Measurements from ENCODE around the gene TRPC4AP. TPM values are rescaled to one million over a fixed set of nuclear protein-coding genes. Genes with fewer than 3 reads are reported as not detected.
A peak's percentile ranks its signal among the peaks of the same experiment; 100 is the strongest.

TRPC4AP gene
- total RNA-seq, 2 donors from 2014 or later: 84.2 to 103 TPM

DNA sequence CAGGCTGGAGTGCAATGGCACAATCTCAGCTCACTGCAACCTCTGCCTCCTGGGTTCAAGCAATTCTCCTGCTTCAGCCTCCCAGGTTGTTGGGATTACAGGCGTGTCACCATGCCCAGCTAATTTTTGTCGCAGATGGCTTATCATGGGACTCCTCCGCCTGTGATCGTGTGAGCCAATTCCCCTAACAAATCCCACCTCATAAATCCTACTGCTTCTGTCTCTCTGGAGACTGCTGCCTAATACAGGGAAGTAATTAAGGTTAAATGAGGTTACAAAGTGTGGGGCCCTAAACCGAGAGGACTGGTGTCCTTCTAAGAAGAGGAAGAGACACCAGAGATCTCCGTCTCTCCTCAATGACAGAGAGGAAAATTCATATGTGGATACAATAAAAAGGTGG, 52.0 kb downstream of the TRPC4AP start:
- Histone ChIP-seq H3K27me3 (ENCODE audit: control insufficient read depth, insufficient read depth, low read length, poor library complexity, severe bottlenecking) (no peaks in the 10 kb centered on the region), H3K4me1 (ENCODE audit: control insufficient read depth, insufficient read depth, low read length) (no peaks in the 10 kb centered on the region), H3K27ac (ENCODE audit: low read depth, low read length) (no peak overlapping the region), H3K9me3 (ENCODE audit: control insufficient read depth, low read length) (no peaks in the 10 kb centered on the region), H3K4me3 (ENCODE audit: low read length) (no peak overlapping the region), H3K36me3 (ENCODE audit: control insufficient read depth, insufficient read depth, low read length) (peaks cover 65% of the 10 kb centered on the region), H3K9ac (ENCODE audit: extremely low read depth, low read length, poor library complexity, severe bottlenecking) (no peak overlapping the region)
- H3K27me3 Mint-ChIP-seq (ENCODE audit: insufficient read depth): no peaks in the 10 kb centered on the region
- peak overlapping the region; percentile 60 for H3K27ac Mint-ChIP-seq
- no peak for TF ChIP-seq CTCF (conservative IDR thresholded peaks at IDR 0.05)
- no peak for DNase-seq
- peaks cover 11% of the 10 kb centered on the region for H3K4me1 Mint-ChIP-seq
- no peak overlapping the region for H3K4me3 Mint-ChIP-seq
- peaks cover 48% of the 10 kb centered on the region for H3K36me3 Mint-ChIP-seq (ENCODE audit: low read depth)
- H3K9me3 Mint-ChIP-seq: no peaks in the 10 kb centered on the region
- WGBS, 2 experiments (ENCODE audit: insufficient coverage in 1 of 2, insufficient read length in 1 of 2): 94 to 96% methylated on average over 2 to 6 of the region's 6 CpGs

- peak overlapping the region; percentile 36 for H3K27ac Mint-ChIP-seq
Observed at GRCh38 chr20:35039846-35040489, 52.6 kb downstream of the TRPC4AP start.

DNA sequence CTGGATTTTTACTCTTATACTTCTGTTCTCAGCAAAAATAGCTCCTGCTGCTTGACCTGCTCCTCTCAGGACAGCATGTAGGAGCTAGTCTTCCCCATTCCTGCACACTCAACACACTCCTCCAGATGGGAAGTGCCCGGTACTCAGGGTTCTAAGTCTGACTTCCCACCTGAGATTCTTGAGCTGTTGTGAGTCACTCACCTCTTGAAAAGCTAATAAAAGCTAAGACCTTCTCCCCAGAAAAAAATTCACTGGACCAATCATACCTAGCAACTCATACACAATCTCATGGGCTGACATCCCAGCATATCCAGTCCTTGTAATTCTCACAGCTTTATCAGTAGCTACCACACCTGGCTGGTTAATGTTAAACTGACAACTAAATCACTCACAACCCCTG, 53.5 kb downstream of the TRPC4AP start:
- no peak for DNase-seq
- Mint-ChIP-seq H3K36me3 (ENCODE audit: low read depth) (peaks cover 52% of the 10 kb centered on the region), H3K4me3 (no peak overlapping the region), H3K4me1 (peaks cover 11% of the 10 kb centered on the region), H3K27me3 (ENCODE audit: insufficient read depth) (no peaks in the 10 kb centered on the region), H3K9me3 (no peaks in the 10 kb centered on the region), H3K27ac (peak overlapping the region; percentile 8)
- Histone ChIP-seq H3K9me3 (ENCODE audit: control insufficient read depth, low read length) (no peaks in the 10 kb centered on the region), H3K9ac (ENCODE audit: extremely low read depth, low read length, poor library complexity, severe bottlenecking) (no peak overlapping the region), H3K4me1 (ENCODE audit: control insufficient read depth, insufficient read depth, low read length) (no peaks in the 10 kb centered on the region), H3K4me3 (ENCODE audit: low read length) (no peak overlapping the region), H3K36me3 (ENCODE audit: control insufficient read depth, insufficient read depth, low read length) (peaks cover 74% of the 10 kb centered on the region), H3K27ac (ENCODE audit: low read depth, low read length) (no peak overlapping the region), H3K27me3 (ENCODE audit: control insufficient read depth, insufficient read depth, low read length, poor library complexity, severe bottlenecking) (no peaks in the 10 kb centered on the region)
- WGBS, 2 experiments (ENCODE audit: insufficient coverage in 1 of 2, insufficient read length in 1 of 2): 82 to 94% methylated on average over 1 of the region's 1 CpG
- no peak for TF ChIP-seq CTCF (conservative IDR thresholded peaks at IDR 0.05)

More at GRCh38 chr20:35039846-35040489, 52.6 kb downstream of the TRPC4AP start:
- no peak for TF ChIP-seq CTCF (conservative IDR thresholded peaks at IDR 0.05)
- Histone ChIP-seq H3K36me3 (ENCODE audit: control insufficient read depth, insufficient read depth, low read length) (peaks cover 72% of the 10 kb centered on the region), H3K27me3 (ENCODE audit: control insufficient read depth, insufficient read depth, low read length, poor library complexity, severe bottlenecking) (no peaks in the 10 kb centered on the region), H3K27ac (ENCODE audit: low read depth, low read length) (no peak overlapping the region), H3K9ac (ENCODE audit: extremely low read depth, low read length, poor library complexity, severe bottlenecking) (no peak overlapping the region), H3K4me1 (ENCODE audit: control insufficient read depth, insufficient read depth, low read length) (no peaks in the 10 kb centered on the region), H3K4me3 (ENCODE audit: low read length) (no peak overlapping the region), H3K9me3 (ENCODE audit: control insufficient read depth, low read length) (no peaks in the 10 kb centered on the region)
- no peak for DNase-seq
- no peak overlapping the region for H3K4me3 Mint-ChIP-seq
- WGBS, 2 experiments (ENCODE audit: insufficient coverage in 1 of 2, insufficient read length in 1 of 2): 87 to 100% methylated on average over 5 to 9 of the region's 9 CpGs
- peaks cover 50% of the 10 kb centered on the region for H3K36me3 Mint-ChIP-seq (ENCODE audit: low read depth)
- H3K9me3 Mint-ChIP-seq: no peaks in the 10 kb centered on the region
- H3K27me3 Mint-ChIP-seq (ENCODE audit: insufficient read depth): no peaks in the 10 kb centered on the region
- H3K4me1 Mint-ChIP-seq: peaks cover 11% of the 10 kb centered on the region
